ENCODE data around the gene ACSL1.
A peak's percentile ranks its signal among the peaks of the same experiment; 100 is the strongest.
"Not testable (repeated sequence)": the region's sequence is repeated elsewhere in the genome, so short reads cannot be mapped to it uniquely, and the experiment has no call there.

ACSL1 gene

DNA sequence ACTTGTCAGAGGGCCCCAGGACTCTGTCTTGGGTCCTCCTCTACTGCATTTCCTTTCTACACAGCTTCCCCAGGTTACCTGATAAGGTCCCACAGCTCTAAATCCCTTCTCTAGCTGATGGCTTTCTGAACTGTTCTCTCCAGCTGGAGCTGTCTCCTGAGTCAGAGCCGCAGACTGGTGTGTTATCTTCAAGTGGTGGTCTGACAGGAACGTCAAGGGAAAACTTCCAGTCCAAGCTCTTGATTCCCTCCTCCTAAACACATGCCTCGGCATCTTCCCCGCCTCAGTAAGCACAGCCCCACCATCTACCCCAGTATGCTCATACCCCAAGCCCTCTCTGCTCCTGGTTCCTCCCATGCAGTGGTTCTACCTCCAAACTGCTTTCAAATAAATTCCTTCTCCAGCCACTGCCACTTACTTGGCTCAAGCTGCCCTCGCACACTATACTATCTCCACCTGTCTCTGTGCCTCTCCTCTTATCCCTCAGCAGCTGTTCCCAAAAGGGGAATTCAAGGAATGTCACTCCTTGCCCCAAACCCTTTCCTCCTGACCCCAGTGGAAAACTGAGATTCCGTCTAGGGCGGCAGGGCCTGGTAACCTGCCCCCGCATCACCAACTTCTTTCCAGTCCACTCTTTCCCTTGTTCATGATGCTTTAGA lies 74.7 kb downstream of the ACSL1 start:
- no peak for DNase-seq

DNA sequence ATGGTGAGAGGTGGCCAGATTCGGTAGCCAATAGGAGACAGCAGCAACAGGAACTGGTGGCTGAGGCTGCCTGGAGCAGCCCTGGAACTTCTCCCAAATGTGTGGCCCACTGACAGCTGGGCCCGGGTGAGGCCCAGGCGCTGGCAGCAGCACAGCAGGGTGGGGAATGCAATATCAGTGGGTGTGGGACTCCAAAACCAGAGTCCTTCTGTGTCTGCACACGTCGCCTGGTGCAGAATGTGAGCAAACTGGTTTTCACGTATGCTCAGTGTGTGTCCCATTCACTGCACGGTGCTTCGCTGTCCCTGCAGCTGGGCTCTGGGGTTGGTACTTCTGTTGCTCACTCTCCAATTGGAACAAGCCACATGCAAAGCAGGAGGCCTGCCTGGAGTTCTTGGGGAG lies 77.5 kb downstream of the ACSL1 start:
- no peak for DNase-seq

DNA sequence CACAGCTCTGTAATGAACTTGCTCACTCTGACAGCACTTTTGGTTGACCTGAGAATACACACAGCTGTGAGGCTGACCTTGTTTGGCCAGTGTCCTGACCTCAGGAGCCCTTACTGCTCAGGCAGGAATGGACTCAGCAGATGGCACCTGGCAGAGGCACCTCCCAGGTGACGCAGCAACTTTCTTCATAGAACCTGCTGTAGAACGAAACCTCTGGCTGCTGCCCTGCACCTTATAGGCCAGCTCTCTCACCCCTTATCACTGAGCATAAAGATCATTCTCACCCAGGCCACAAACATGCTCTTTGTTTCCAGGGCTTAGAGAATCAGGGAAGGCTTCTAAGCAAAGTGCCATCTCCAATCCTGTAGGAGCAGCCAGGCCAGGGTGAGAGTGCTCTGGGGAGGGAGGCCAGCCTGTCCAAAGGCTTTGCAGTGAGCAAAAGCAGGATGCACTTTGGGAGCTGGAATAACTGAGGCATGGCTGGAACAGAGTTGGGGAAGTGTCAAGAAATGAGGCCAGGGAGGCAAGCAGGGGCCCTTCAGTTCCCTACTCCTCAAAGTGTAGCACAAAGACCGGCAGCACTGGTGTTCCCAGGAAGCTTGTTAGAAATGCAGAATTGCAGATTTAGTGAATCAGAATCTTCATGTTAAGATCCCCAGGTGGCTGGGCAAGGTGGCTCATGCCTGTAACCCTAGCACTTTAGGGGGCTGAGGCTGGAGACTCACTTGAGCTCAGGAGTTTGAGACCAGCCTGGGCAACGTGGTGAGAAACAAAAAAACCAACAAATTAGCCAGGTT lies 78.5 kb downstream of the ACSL1 start:
- no peak for DNase-seq

DNA sequence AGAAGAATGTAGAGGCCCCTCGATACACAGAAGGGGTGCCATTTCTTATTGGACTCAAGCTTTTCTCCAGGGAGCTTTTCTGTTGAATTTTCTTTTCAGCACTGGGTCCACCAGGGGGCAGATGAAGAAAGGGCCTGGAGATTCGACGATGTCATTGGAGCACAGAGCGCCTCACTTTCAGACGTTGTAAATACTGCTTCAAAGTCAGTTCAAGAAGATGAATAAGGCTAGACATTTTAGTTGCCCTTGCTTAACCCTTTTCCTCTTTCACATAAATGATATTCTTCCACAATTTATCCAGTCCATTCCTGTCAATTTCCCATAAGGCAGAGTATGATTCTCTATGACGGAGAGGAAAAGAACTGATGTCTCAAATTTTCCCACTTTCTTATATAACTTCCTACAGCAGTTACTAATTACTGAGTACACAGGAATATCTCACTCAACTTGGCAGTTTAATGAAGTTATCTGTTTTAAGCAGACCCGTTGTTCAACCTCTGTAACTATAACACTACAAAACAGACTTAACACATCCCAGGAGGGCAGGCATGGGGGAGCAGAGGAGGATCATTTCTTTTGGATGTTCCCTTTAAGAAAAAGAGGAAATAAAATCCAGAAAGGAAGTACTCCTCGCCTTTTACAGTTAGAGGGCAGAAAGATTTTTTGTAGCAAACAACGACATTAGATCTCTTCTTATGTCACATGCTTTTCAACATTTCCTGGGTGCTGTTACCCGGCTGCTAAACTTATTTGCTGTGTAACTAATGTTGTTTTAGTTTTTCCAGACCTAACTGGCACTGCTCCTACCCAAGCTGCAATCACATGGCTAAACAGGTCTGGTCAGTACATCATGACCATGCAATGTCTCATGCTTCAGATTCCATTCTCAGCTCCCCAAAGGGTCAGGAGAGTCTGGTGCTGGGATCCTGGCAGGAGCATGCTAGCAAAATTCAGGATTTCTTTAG lies 79.7 kb downstream of the ACSL1 start:
- DNase-seq: peak; percentile 79

DNA sequence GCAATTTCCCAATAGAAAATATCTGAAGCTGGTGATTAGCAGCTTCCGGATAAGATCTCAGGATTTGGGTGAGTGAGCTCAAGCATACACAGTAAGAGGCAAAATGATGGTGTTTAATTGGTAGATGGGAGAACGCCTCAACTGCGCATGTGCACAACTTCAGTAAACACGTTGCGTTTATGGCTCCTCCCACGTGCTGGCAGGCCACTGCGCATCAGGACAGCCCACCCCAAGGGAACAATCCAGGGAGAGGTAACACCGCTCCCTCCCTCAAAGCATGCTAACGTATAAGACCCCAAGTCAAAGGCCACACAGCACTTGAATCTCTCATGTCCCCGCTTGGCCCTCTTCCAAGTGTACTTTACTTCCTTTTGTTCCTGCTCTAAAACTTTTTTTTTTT lies 81.5 kb downstream of the ACSL1 start:
- DNase-seq: no peak

DNA sequence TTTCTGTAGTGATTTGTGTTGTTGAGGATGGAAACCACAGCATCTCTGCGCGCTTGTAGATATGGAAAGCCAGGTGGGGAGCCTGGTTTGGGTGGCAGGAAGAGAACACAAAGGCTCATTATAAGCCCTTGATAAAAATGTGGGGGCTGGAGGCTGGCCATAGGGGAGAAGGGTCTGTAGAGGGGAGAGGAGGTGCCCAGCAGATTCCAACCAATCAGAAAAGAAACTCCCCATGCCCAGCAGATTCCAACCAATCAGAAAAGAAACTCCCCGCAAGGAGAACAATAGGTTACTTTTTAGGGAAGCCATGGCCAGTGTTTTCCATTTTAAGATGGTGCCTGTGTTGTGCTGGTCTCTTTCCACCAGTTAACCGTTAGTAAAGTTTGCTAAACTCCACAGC lies 82.1 kb downstream of the ACSL1 start:
- DNase-seq: no peak

DNA sequence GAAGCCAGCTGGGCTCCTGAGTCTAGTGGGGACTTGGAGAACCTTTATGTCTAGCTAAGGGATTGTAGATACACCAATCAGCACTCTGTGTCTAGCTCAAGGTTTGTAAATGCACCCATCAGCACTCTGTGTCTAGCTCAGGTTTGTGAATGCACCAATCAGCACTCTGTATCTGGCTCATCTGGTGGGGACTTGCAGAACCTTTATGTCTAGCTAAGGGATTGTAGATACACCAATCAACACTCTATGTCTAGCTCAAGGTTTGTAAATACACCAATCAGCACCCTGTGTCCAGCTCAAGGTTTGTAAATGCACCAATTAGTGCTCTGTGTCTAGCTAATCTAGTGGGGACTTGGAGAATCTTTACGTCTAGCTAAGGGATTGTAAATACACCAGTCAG lies 84.1 kb downstream of the ACSL1 start:
- DNase-seq: not testable (repeated sequence)

DNA sequence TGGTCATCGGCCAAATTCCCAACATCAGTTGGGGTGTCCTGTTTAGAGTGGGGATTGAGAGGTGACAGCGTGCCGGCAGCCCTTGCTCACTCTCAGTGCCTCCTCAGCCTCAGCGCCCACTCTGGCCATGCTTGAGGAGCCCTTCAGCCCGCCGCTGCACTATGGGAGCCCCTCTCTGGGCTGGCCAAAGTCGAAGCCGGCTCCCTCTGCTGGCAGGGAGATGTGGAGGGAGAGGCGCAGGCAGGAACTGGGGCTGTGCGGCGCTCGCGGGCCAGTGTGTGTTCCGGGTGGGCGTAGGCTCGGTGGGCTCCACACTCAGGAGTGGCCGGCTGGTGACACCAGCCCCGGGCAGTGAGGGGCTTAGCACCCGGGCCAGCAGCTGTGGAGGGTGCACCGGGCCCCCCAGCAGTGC lies 84.8 kb downstream of the ACSL1 start:
- no peak for DNase-seq

DNA sequence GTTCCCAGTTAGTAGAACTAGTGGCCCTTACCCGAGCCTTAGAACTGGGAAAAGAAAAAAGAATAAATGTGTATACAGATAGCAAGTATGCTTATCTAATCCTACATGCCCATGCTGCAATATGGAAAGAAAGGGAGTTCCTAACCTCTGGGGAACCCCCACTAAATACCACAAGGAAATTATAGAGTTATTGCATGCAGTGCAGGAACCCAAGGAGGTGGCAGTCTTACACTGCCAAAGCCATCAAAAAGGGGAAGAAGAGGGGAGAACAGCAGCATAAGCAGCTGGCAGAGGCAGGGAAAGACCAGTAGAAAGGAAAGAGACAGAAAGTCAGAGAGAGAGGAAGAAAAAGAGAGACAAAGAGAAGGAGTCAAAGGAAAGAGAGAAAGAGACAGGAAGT lies 86.2 kb downstream of the ACSL1 start:
- DNase-seq: not testable (repeated sequence)

DNA sequence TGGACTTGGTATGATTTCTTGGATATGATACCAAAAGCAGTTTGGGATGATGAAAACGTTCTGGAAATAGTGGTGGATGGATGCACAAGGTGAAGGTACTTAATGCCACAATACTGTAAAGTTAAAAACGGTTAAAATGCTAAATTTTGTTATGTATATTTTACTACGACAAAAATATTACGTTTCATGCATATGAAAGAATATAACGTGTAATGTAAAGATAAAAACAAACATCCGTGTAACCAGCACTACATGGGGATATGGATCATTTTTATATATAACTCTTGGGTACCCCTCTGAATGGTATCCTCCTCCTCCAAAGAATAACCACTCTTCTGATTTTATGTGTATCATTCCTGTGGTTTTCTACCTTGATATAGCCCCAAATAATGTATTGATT lies 91.0 kb downstream of the ACSL1 start:
- DNase-seq: no peak

DNA sequence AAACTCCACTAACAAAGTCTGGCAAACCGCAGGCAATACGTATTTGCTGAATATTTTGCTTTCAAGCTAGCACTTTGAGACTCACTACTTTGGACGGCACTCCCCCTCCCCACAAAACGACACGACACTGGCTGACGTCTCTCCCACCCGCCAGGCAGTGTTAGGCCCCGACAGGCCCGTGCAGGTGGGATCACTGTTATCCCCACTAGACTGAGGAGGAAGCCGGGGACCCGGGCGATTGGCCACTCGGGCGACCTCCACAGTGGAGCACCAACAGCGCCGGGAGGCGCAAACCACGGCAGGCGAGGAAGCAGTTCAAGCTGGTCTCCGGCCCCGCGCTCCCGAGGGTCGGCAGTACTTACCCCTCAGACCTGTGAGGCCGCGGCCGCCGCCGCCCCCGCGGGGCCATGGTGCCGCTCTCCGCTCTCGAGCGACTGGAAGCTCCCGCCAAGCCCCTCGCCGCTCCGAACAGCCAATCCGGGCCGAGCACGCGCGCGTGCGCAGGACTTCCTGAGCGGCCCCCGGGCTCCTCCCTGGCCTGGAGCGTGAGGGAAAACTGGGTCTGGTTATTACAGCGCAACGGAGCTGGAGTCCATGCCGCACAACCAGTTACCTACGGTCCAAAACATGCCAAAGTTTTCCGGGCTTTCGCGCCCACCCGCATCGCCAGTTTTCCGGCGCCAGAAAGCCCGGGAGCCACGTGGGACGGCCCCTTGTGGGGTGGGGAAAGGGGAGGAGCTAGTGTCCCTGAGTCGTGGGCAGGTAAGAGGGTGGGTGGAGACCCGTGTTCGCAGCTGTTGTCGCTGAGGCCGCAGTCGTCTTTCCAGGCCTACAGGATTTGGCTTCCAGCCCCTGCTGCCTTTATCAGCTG lies 91.9 kb downstream of the ACSL1 start, which contains the start of gene CENPU:
Gene CENPU, minus strand, starts transcription at position 443 of the 871 bp plus-strand sequence. Its CDS starts 34 bp downstream, at position 409.
- DNase-seq: peak; percentile 99

DNA sequence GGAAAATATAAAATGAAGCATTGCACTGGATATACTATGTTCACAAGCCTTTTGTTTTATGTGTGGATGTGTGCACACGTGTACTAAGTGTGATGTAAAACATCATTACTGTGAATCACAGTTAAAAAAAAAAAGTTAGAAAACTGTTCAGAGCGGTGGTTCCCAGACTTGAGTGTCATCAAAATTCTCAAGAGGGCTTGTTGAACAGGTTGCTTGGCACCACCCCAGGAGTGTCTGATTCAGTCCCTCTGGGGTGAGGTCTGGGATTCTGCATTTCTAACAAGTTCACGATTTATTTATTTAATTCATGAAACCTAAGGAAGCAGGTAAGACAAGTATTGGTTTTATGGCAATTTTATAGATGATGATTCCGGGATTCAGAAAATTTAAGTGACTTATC lies 93.6 kb downstream of the ACSL1 start:
- DNase-seq: no peak

DNA sequence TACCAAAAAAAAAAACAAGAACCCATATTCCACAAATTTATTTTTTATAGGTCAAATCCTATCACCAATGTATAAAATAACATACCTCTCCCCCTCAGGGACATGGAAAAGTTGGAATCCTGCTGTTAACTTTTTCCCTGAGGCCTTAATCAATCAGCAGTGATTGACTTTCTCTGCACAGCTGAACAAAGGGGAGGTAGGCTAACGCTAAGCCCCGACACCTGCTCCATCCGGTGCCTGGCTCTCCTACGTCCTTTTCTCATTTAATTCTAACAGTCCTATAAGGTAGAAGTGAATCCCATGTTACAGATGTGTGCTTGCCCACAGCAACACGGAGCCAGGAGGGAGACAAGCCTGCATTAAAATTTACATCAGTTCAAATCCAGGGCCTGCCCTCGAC lies 94.7 kb downstream of the ACSL1 start:
- DNase-seq: no peak

DNA sequence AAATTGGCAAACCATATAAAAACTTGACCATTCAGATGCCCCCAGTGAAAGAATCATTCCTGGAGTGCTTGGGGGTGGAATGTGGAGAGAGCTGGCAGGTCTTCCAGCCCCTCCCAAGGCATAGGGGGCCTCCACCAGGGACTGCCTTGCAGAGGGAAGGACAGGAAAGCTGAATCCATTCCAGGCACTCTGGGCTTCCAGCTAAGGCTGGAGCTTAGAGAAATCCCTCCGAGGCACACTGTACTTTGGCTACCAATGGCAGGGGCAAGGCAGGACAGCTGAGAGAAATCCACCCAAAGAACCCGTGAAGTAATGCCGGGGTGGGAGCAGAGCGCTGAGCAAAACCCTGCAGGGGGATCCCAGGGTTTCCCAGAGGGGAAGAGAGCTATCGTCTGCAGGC lies 95.8 kb downstream of the ACSL1 start:
- DNase-seq: no peak

DNA sequence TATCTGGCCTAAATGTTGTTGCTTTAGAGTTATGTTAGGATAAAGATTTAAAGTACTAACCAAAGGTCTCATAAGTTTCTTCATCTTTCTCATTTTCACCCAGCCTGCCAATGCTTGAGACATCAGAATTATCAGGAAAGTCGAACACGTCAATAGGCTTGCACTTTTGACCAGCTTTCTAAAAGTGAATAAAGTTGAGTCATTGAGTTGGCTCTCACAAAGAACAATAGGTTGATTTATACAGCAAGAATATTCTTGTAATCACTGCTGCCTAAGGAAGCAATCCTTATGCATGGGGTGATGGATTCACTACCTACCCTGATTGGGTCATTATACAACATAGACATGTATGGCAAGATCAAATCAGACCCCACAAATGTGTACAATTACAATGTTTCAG lies 96.9 kb downstream of the ACSL1 start:
- no peak for DNase-seq

DNA sequence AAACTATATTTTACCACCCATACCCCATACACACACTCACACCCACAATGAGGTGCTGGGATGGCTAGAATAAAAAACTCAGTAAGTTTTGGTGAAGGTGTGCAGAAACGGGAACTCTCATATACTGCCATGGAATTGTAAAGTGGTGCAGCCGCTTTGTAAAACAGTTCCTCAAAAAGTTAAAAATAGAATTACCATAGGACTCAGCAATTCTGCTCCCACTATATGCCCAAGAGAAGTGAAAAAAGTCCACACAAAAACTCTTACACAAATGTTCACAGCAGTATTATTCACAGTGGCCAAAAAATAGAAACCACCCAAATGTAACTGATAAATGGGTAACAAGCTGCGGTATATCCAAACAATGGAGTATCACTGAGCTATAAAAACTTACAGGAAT lies 98.3 kb downstream of the ACSL1 start:
- no peak for DNase-seq

DNA sequence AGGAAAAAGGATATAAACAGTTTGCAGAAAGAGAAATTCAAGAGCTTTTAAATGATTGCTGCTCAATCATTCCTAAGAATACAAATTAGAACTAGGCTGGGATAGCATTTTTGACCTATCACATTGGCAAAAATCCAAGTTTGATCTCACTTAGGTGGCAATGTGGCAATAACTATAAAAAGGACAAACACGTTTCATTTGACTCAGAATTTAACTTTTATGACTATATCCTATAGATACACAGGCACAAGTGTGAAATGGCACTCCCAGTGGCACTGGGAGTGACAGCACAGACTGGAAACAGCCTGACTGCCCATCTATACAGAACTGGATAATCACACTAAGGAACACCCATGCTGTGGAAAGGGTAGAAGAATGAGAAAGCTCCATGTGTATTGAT lies 103.0 kb downstream of the ACSL1 start:
- no peak for DNase-seq

DNA sequence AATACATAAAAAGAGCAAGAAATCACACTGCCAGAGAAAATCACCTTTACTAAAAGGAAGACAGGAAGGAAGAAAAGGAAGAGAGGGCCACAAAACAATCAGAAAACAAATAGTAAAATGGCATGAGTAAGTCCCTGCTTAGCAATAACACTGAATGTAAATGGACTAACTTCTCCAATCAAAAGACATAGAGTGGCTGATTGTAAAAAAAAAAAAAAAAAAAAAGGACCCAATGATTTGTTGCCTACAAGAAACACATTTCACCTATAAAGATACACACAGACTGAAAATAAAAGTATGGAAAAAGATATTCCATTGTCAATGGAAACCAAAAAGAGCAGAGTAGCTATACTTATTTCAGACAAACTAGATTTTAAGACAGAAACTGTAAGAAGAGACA lies 104.5 kb downstream of the ACSL1 start:
- DNase-seq: no peak

DNA sequence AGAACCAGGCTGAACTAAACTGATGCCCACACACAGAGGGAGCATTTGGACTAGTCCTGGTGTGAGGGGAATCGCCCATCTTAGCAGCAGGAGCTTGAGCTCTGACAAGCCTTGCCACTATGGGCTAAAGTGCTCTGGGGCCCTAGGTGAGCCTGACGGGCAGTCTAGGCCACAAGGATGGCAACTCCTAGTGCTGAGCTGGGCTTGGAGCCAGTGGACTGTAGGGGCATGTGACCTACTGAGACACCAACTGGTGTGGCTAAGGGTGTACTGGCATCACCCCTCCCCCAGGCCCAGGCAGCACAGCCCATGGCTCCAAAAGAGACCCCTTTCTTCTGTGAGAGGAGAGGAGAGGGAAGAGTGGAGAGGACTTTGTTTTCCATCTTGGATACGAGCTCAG lies 106.4 kb downstream of the ACSL1 start:
- no peak for DNase-seq

DNA sequence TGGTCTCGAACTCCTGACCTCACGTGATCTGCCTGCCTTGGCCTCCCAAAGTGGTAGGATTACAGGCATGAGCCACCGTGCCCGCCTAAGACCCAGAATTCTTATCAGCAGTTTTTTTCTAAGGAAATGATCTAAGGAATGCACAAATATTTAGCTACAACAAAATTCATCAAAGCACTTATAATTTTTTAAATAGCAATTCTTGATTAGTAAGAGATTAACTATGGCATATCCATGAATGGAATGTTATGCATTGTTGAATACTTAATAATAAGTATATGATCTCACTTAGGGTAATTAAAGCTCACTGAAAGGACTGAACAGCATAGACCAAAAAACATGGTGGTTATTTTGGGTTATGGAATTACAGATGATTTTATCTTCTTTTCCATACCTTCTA lies 110.2 kb downstream of the ACSL1 start:
- DNase-seq: no peak

DNA sequence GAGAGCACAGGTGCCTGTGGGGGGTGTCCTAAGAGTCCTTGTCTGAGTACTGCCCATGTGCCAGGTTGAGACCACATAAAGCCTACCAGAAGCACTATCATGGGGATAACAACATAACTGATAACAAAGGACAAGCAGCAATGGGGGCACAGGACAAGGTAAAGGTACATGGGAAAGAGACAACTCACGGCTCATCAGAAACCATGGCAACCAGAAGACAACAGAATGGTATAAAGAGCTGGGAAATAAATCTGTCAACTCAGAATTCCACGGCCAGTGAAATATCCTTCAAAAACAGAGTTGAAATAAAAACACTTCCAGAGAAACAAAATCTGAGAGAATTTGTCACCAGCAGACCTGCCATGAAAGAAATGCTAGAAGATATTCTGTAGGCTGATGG lies 111.9 kb downstream of the ACSL1 start:
- DNase-seq: no peak

DNA sequence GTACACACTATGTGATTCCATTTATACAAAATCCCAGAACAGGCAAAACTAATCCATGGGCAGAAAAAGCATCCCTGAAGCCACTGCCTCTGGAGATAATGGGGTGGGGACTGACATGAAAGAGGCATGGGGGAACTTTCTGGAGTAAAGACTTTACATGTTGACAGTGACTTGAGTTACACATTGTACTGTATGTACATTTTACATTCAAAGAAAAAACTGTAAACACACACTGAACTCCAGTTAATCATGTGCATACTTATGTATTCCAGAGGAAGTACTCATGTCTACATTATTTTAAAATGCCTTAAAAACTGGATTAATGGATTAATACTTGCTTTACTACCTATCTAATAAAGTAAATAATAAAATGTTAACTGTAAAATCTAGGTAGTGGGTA lies 113.4 kb downstream of the ACSL1 start:
- no peak for DNase-seq

All from right forelimb (tissue), 1 donor.